CD4-positive, alpha-beta T cell treated with Interferon gamma for 1 hour (primary cell): ENCODE measurements around the gene LOC101059915.

ENCODE experiments used
- DNase-seq: peaks from one replicate; pipeline ENCODE4 v3.0.0-alpha.2; 2020

LOC101059915 gene

GRCh38 chrX:71667328-71668247 is at the start of gene LOC101059915:
LOC101059915 (plus strand) TSS chrX:71667546.
- no peak for DNase-seq

- no peak for DNase-seq
Measured at GRCh38 chrX:71617742-71618141, 49.6 kb upstream of the LOC101059915 start.

- peak; percentile 32 for DNase-seq
Measured at GRCh38 chrX:71618303-71618721, 49.0 kb upstream of the LOC101059915 start, which contains the start of gene CXCR3. CXCR3 (minus strand) TSS chrX:71618511; CDS start chrX:71618449, 62 bp downstream.

DNA sequence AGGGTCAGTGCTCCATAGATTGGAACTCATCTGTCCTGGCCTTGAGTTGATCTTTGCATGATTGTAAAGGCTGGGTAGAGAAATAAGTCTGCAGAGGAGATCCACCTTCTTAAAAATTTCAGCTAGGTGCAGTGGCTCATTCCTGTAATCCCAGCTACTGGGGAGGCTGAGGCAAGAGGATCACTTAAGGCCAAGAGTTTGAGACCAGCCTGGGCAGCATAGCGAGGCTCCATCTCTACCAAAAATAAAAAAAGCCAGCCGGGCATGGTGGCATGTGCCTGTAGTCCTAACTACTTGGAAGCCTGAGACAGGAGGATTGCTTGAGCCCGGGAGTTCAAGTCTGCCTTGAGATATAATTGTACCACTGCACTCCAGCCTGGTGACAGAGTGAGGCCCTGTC is 48.6 kb upstream of the LOC101059915 start:
- no peak for DNase-seq

- peak; percentile 34 for DNase-seq
Measured at GRCh38 chrX:71619193-71619592, 48.2 kb upstream of the LOC101059915 start.

GRCh38 chrX:71619986-71620385 is 47.4 kb upstream of the LOC101059915 start:
- no peak for DNase-seq

DNA sequence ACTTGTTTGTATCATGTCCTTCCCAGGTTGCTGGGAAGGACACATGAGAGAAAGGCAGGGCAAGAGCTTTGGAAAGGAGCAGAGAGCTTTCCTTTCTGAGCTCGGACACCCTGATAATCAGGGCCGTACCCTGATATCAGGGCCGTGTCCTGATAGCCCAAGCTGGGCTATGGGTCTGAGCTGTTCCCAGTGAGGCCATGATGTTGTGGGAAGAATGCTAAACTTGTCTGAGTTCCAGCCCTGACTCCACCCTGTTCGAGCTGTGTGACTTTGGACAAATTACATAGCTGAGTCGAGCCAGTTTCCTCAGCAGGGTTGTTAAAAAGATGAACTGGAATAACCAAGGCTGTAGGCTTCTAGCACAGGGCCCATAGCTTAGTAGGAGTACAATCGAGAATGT is 45.7 kb upstream of the LOC101059915 start:
- DNase-seq, result no peak

GRCh38 chrX:71622032-71622575 is 45.2 kb upstream of the LOC101059915 start:
- DNase-seq, result no peak

GRCh38 chrX:71622576-71623450 is 44.5 kb upstream of the LOC101059915 start:
- peak; percentile 75 for DNase-seq

- DNase-seq, result peak; percentile 28
Measured at GRCh38 chrX:71623714-71624113, 43.6 kb upstream of the LOC101059915 start.

- no peak for DNase-seq
Measured at GRCh38 chrX:71625471-71625870, 41.9 kb upstream of the LOC101059915 start.

- DNase-seq, result no peak
Measured at GRCh38 chrX:71626576-71626975, 40.8 kb upstream of the LOC101059915 start.

- no peak for DNase-seq
Measured at GRCh38 chrX:71627588-71628404, 39.5 kb upstream of the LOC101059915 start.

GRCh38 chrX:71629467-71629866 is 37.9 kb upstream of the LOC101059915 start:
- DNase-seq, result no peak

DNA sequence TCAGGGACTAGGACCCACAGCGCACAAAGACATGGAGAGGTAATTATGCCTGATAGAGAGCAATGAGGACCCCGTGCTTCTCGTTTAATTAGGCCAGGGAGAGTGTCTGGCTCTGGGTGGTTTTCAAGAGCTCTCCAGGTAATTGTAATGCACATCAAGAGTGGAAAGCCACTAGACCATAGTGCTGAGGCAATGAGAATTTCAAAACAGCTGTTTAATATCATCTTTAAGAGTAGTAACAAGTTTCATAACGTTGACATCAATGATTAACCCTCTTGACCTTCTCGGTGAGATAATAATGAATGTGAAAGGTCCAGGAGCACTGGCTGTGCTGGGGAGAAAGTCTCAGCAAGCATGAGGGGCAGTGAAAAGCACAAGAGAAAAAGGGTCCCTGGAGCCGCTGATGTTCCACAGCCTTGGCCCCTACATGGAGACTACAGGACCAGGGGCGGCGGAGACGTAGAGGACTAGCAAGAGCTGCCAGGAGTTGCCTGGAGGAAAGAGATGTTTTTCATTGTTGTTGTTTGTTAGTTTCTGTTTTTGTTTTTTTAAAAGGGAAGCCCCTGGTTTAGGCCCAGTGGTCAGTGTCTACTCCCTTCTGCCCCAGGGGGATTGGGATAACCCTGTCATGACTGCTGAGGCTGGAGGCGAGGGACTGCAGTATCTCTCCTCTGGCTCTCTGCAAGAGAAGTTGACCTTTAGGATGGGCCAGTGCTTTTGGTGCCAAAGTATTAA is 34.3 kb upstream of the LOC101059915 start:
- DNase-seq, result no peak

DNA sequence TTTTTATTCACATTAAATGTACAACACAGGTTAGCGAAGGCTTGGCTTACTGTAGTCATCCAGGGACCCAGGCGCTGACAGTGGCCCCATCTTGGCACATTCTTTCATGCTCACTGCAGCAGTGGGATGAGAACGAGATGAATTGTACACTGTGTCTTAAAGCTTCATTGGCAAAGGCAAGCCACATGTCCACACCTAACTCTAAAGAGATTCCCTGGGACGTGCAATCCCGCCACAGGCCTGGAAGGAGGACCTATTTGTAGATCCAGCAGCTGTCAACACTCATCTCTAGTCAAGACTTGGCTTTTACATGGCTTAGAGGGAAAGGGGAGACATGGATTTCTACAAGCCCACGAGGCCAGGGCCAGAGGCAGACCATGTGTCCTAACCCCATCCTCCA is 33.0 kb upstream of the LOC101059915 start:
- DNase-seq, result no peak

GRCh38 chrX:71636438-71637252 is 30.7 kb upstream of the LOC101059915 start:
- DNase-seq, result no peak

DNA sequence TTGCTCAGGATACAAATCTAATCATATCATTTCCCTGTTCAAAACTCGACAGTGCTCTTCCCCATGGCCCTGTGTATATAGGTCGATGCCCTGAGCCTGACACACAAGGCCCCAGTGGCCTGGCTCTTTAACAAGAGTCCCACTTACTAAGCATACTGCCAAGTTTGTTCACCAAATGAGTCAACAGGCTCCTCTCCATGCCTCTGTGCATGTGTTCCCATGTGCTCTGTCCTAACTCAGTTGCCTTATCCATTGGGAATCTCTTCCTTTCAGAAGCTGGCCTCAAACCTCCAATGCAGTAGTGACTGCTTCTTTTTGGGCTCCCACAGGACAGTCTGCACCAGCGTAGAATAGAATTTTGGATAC is 30.1 kb upstream of the LOC101059915 start:
- no peak for DNase-seq

GRCh38 chrX:71637848-71638247 is 29.5 kb upstream of the LOC101059915 start:
- no peak for DNase-seq

DNA sequence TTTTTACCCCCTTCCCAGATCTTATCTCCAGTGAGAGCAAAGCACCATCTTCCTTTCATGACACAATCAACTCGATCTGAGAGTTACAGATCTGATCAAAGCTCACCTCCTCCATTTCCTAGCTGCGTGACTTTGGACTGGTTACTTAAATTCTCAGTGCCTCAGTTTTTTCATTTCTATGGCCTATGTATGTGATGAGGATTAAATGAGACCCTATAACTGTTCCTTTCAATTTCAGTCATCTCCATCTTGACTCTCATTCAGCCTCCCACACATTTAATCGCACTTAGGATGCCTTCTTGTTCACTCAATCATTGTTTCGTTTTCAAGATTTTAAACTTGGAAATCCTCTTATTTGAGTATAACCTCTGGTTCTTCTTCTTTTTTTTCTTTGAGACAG is 28.9 kb upstream of the LOC101059915 start:
- no peak for DNase-seq

GRCh38 chrX:71640002-71640401 is 27.3 kb upstream of the LOC101059915 start:
- DNase-seq, result no peak
